GM12891 (cell line): Measurements from ENCODE around the gene EDC3.
A peak's percentile ranks its signal among the peaks of the same experiment; 100 is the strongest.

Experiments
- DNase-seq: peaks from one replicate; pipeline ENCODE4 v3.0.0; 2011; ENCODE audit warnings: low spot score; ENCODE audit not compliant: insufficient read length
- FAIRE-seq: peaks from 2 replicates; lab custom pipeline; 2011; peaks lifted over from hg19 to GRCh38; lab: Jason Lieb, UNC
- PAX5 ChIP-seq: IDR thresholded peaks from 2 replicates; pipeline ENCODE4 v1.6.1; 2011; ENCODE audit warnings: low read length, moderate library complexity, mild to moderate bottlenecking; ENCODE audit not compliant: insufficient read depth, severe bottlenecking
- POLR2A ChIP-seq: IDR thresholded peaks from 2 replicates; pipeline ENCODE4 v1.6.1; 2011; ENCODE audit warnings: low read depth, low read length, control low read depth
- POLR2AphosphoS5 ChIP-seq: IDR thresholded peaks from 2 replicates; pipeline ENCODE4 v1.6.1; 2011; ENCODE audit warnings: low read depth, low read length, control low read depth
- POU2F2 ChIP-seq: IDR thresholded peaks from 2 replicates; pipeline ENCODE4 v1.6.1; 2011; ENCODE audit warnings: low read depth, mild to moderate bottlenecking, control low read depth, low read length, moderate library complexity
- SPI1 ChIP-seq: IDR thresholded peaks from 2 replicates; pipeline ENCODE4 v1.6.1; 2011; ENCODE audit warnings: low read depth, low read length, control low read depth
- TAF1 ChIP-seq: IDR thresholded peaks from 2 replicates; pipeline ENCODE4 v1.6.1; 2011; ENCODE audit warnings: low read depth, low read length, control low read depth

EDC3 gene

DNA sequence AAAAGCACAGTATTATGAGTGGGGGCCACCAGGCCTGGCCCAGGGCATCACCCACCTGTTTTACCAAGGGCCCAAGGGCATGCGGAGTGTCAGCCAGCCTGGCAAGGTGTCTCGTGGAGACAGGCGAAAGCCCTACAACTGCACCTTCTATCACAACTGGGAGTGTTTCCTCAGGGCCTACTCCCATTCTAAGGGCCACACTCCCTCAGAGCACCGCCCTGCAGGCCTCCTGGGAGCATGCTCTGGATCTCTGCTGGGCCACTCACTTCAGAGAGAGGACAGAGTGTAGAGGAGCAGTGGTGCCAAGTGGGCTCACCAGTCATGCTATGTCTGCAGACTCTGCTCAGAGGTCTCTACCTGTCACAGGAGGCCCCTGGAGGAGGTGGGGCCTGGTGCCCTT lies 101.4 kb downstream of the EDC3 start:
- DNase-seq (no peak), FAIRE-seq (no peak)
- TF ChIP-seq POLR2AphosphoS5 (no peak), TAF1 (no peak), POLR2A (no peak), PAX5 (no peak), POU2F2 (no peak), SPI1 (no peak)

DNA sequence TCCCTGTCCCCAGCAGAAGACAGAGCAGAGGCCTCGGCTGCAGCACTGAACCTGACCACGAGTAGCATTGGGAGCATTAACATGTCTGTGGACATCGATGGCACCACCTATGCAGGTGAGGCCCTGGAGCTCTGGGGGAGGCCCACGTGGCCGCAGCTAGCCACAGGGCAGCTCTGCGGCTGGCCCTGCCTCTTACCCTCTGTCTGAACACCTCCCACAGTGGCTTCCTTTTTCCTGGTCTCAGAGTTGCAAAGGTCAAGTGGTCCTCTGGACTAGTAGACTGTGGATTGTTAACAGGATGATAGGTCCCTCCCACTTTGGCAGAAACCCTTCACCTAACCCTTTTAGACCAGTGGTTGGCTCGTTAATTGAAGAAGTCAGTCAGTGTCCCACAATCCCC lies 102.7 kb downstream of the EDC3 start:
- TF ChIP-seq PAX5 (no peak), SPI1 (no peak), POLR2AphosphoS5 (no peak), POU2F2 (no peak)
- no peak for FAIRE-seq
- no peak for DNase-seq

DNA sequence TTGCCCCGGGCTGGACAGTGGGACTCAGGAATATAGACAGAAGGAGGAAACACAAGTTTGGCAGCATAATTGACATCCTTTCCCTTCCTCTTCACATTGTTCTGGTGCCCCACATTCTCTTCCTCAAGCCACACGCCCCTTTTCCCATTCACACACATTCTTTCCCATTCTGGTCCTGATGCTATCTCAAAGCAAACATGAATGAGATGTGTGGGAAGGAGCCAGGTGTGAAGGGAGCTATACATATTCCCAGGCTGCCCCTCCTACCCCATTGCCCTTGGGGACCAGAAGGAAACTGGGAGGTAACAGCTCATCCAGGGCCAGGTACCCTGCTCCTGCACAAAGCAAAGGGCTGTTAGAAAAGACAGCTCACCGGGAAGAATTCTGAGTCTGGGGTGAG lies 103.6 kb downstream of the EDC3 start:
- DNase-seq: no peak
- FAIRE-seq: no peak
- TF ChIP-seq SPI1 (no peak), POLR2AphosphoS5 (0 out of 2 replicates have a peak, but pooled peaks have one; percentile 18)

DNA sequence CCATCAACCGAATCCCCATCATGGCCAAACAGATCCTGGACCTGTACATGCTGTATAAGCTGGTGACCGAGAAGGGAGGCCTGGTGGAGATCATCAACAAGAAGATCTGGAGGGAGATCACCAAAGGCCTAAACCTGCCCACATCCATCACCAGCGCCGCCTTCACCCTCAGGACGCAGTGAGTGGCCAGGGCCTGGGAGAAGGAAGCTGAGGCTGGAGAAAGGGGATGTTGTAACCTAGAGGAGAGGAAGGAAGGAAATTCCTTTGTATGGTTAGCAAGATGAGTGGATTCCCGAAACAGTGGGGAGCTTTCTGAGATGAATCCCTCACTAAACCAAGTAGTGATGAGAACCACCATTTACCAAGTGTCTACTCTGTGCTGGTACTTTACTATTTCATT lies 106.0 kb downstream of the EDC3 start:
- TF ChIP-seq TAF1 (no peak), POLR2AphosphoS5 (peak; percentile 17; the same call in 1 of the 2 replicates)
- FAIRE-seq: no peak
- no peak for DNase-seq

DNA sequence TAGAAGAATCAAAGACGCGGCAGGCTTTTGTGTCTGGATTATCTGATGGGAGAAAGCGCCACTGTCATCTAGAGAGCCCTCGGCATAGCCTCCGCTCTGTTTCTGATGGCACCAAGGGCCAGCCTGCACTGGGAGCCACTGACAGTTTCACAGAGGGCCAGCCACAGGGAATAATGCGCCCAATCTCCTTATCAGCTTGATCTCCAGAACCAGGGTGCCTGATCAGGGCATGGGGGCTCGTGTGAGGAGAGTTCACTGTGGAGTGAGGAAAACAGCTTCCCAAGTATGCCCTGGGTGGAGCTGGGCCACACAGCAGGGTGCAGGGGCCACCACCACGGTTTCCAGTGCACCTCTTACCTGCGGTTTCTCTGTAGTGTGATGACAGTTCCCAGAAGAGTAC lies 110.0 kb downstream of the EDC3 start:
- no peak for FAIRE-seq
- no peak for TF ChIP-seq POU2F2
- TF ChIP-seq PAX5: no peak
- TF ChIP-seq POLR2A: no peak
- TF ChIP-seq SPI1: no peak
- TF ChIP-seq POLR2AphosphoS5: no peak
- no peak for TF ChIP-seq TAF1
- DNase-seq: no peak

DNA sequence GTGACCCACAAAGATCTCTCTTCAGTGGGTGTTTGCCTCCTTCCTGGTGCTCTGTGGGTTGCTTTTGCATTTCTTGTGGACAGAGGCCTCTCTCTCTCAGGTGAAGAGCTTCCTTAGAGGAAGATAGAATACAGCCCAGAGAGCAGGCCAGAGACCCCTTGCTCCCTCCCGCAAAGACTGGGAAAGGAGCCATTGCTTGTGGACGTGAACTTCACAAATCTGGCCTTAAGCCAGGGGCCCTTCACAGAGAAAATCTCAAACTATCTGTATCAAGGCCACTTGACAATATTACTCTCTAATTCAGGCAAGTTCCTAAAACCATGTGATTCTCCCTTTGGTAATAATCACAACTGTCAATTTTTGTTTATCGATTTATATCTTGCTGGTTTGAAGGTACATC lies 110.6 kb downstream of the EDC3 start:
- TF ChIP-seq POU2F2 (no peak), SPI1 (no peak), PAX5 (no peak), TAF1 (no peak), POLR2A (no peak), POLR2AphosphoS5 (no peak)
- DNase-seq: no peak
- no peak for FAIRE-seq

DNA sequence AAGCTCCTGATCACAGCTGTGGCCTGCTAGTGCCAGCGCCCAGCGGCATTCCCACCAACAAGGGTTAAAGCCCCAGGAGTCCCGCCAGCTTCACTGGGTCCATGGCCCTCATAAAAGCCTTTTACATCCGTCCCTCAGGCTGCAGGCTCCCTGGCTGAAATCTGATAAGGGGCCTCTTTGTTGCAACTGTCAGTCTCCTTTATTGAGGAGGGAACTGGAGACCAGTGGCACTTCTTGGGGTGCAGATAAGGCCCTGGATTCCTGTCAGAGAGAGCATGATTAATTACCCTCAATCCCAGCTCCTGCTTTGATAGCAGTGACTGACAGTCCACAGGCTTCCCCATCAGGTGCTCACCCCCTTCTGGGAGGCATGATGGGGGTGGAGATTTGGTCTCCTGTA lies 111.0 kb downstream of the EDC3 start:
- no peak for FAIRE-seq
- DNase-seq: no peak
- TF ChIP-seq POU2F2: no peak
- TF ChIP-seq POLR2AphosphoS5: no peak

DNA sequence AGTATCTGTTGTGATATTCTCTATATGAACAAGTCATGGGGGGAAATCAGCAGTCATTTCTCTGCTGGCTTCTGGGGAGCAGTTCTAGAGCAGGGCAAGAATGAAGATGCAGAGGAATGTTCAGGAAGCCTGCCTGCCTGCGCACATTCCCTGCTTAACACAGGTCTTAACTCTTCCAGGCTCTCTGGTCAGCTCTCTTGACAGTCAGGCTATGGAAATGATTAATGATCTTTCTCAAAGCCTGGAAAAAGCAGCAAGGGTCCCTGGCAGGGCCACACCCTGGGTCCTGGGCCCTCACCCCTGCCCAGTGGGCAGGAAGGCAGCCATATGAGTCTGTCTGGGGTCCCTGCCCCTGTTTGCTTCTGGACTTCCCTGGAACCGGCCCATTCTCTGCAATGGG lies 111.6 kb downstream of the EDC3 start:
- TF ChIP-seq PAX5 (no peak), POLR2AphosphoS5 (no peak), SPI1 (no peak), POU2F2 (no peak), POLR2A (no peak), TAF1 (no peak)
- DNase-seq: no peak
- no peak for FAIRE-seq
